ENCODE data around the gene CREB3. TPM values are rescaled to one million over a fixed set of nuclear protein-coding genes. Genes with fewer than 3 reads are reported as not detected.
A peak's percentile ranks its signal among the peaks of the same experiment; 100 is the strongest.

CREB3 gene
- total RNA-seq, 1 experiment from 2014 or later: 58.7 TPM

GRCh38 chr9:35687972-35688557 lies 44.4 kb upstream of the CREB3 start:
- Mint-ChIP-seq H3K36me3 (ENCODE audit: insufficient read depth, unreplicated experiment) (peaks cover 37% of the 10 kb centered on the region), H3K27ac (ENCODE audit: low read depth, unreplicated experiment) (peak overlapping the region; percentile 72), H3K9me3 (ENCODE audit: unreplicated experiment) (no peaks in the 10 kb centered on the region), H3K4me3 (ENCODE audit: unreplicated experiment) (peak overlapping the region; percentile 79), H3K4me1 (ENCODE audit: insufficient read depth, unreplicated experiment) (peaks cover 27% of the 10 kb centered on the region), H3K27me3 (ENCODE audit: insufficient read depth, unreplicated experiment) (no peaks in the 10 kb centered on the region)
- BruUV-seq (replicated peaks): no TSS peak
- no peak for TF ChIP-seq CTCF (IDR thresholded peaks at IDR 0.05; ENCODE audit: unreplicated experiment)
- intact Hi-C loops (cut with micrococcal nuclease): loop anchor here (1.0 to 2.0 kb wide), 2 partner anchors 29 to 44 kb away; partner anchors contain the start of genes CCDC107, CREB3, RMRP and TLN1
- no peak for DNase-seq (ENCODE audit: unreplicated experiment)
- CTCF ChIA-PET: interaction anchor here (0.5 to 2.4 kb wide), 11 partner anchors 9 to 1016 kb away, joined by 3 to 12 read pairs (median 5); partner anchors contain the start of genes CCDC107 and RMRP
- POLR2A ChIA-PET: interaction anchor here (0.6 to 5.4 kb wide), 11 partner anchors 15 to 111 kb away, joined by 3 to 38 read pairs (median 8); partner anchors contain the start of genes ARHGEF39, CA9, CCDC107 and CREB3

GRCh38 chr9:35688558-35689541 lies 43.6 kb upstream of the CREB3 start:
- H3K27ac Mint-ChIP-seq (ENCODE audit: low read depth, unreplicated experiment): peak overlapping the region; percentile 72
- POLR2A ChIA-PET: interaction anchor here (0.6 to 5.4 kb wide), 13 partner anchors 9 to 124 kb away, joined by 3 to 38 read pairs (median 5); partner anchors contain the start of genes ARHGEF39, CA9, CCDC107 and CREB3
- peaks cover 24% of the 10 kb centered on the region for H3K4me1 Mint-ChIP-seq (ENCODE audit: insufficient read depth, unreplicated experiment)
- H3K27me3 Mint-ChIP-seq (ENCODE audit: insufficient read depth, unreplicated experiment): no peaks in the 10 kb centered on the region
- peak overlapping the region; percentile 79 for H3K4me3 Mint-ChIP-seq (ENCODE audit: unreplicated experiment)
- CTCF ChIA-PET: interaction anchor here (0.5 to 2.4 kb wide), 11 partner anchors 8 to 1017 kb away, joined by 3 to 12 read pairs (median 5); partner anchors contain the start of genes CCDC107 and RMRP
- intact Hi-C loops (cut with micrococcal nuclease): loop anchor here (1.0 to 2.0 kb wide), 2 partner anchors 30 to 43 kb away; partner anchors contain the start of genes CCDC107, CREB3, RMRP and TLN1
- H3K9me3 Mint-ChIP-seq (ENCODE audit: unreplicated experiment): no peaks in the 10 kb centered on the region
- peaks cover 29% of the 10 kb centered on the region for H3K36me3 Mint-ChIP-seq (ENCODE audit: insufficient read depth, unreplicated experiment)
- BruUV-seq (replicated peaks): TSS peak; percentile 24
- peak; percentile 86 for DNase-seq (ENCODE audit: unreplicated experiment)
- no peak for TF ChIP-seq CTCF (IDR thresholded peaks at IDR 0.05; ENCODE audit: unreplicated experiment)

GRCh38 chr9:35689542-35690293 lies 42.7 kb upstream of the CREB3 start, which contains the start of gene TPM2:
Gene TPM2, minus strand, starts transcription at chr9:35689925. Its CDS starts 108 bp downstream, at chr9:35689817.
- DNase-seq (ENCODE audit: unreplicated experiment): peak; percentile 70
- peak within 1 kb of the TSS; percentile 79 for H3K4me3 Mint-ChIP-seq (ENCODE audit: unreplicated experiment)
- TF ChIP-seq CTCF (IDR thresholded peaks at IDR 0.05; ENCODE audit: unreplicated experiment): no peak
- no peaks in the 10 kb centered on the region for H3K9me3 Mint-ChIP-seq (ENCODE audit: unreplicated experiment)
- peaks cover 24% of the 10 kb centered on the region for H3K4me1 Mint-ChIP-seq (ENCODE audit: insufficient read depth, unreplicated experiment)
- POLR2A ChIA-PET: interaction anchor here (1.2 to 5.4 kb wide), 12 partner anchors 10 to 109 kb away, joined by 3 to 38 read pairs (median 4); partner anchors contain the start of genes ARHGEF39, CCDC107, CREB3 and RMRP
- CTCF ChIA-PET: interaction anchor here (0.6 to 2.4 kb wide), 8 partner anchors 9 to 44 kb away, joined by 3 to 12 read pairs (median 6); partner anchors contain the start of genes CCDC107 and RMRP
- peak within 1 kb of the TSS; percentile 72 for H3K27ac Mint-ChIP-seq (ENCODE audit: low read depth, unreplicated experiment)
- H3K36me3 Mint-ChIP-seq (ENCODE audit: insufficient read depth, unreplicated experiment): peaks cover 24% of the 10 kb centered on the region
- TSS peak; percentile 57 for BruUV-seq (replicated peaks)
- H3K27me3 Mint-ChIP-seq (ENCODE audit: insufficient read depth, unreplicated experiment): no peaks in the 10 kb centered on the region
- intact Hi-C loops (cut with micrococcal nuclease): loop anchor here (2.0 kb wide), 1 partner anchor 31 kb away; the partner anchor contains the start of genes CCDC107 and RMRP

Data from MCF 10A (cell line).